ENCODE data around the gene EHBP1. TPM values are rescaled to one million over a fixed set of nuclear protein-coding genes. Genes with fewer than 3 reads are reported as not detected.

EHBP1 gene
- total and polyA plus RNA-seq, 4 donors, result 59.2 to 108 (median 83.2) TPM

DNA sequence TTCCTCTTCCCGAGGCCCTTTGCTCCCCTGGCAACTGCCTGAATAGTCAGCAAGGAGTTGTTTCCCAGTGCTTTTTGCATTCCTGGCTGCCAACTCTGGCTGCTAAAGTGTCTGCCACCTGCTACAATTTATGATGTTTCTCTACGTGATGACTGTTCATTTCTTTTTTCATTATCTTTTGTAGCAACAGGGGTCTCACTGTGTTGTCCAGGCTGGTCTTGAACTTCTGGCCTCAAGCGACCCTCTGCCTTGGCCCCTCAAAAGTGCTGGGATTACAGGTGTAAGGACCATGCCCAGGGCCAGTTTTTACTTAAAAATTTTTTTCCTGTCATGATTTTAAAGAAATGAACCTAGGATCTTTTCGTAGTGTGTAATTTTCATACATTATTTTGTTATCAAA, 11.3 kb downstream of the EHBP1 start:
- peak in 1 of 6 donors; percentile 22 for DNase-seq (ENCODE audit: low read depth in 4 of 6, low spot score in 6 of 6)
- Histone ChIP-seq H3K27ac (ENCODE audit: low read depth, low read length) (no peak overlapping the region), H3K4me1 (ENCODE audit: control insufficient read depth, insufficient read depth, low read length) (no peaks in the 10 kb centered on the region), H3K27me3 (ENCODE audit: control insufficient read depth, insufficient read depth, low read length) (no peaks in the 10 kb centered on the region), H3K9me3 (ENCODE audit: control insufficient read depth, insufficient read depth, low read length) (no peaks in the 10 kb centered on the region), H3K36me3 (ENCODE audit: control insufficient read depth, insufficient read depth, low read length) (no peaks in the 10 kb centered on the region), H3K4me3 (ENCODE audit: low read depth, low read length) (no peak overlapping the region)
- WGBS (ENCODE audit: insufficient coverage), result 25% methylated on average over 2 of the region's 4 CpGs

DNA sequence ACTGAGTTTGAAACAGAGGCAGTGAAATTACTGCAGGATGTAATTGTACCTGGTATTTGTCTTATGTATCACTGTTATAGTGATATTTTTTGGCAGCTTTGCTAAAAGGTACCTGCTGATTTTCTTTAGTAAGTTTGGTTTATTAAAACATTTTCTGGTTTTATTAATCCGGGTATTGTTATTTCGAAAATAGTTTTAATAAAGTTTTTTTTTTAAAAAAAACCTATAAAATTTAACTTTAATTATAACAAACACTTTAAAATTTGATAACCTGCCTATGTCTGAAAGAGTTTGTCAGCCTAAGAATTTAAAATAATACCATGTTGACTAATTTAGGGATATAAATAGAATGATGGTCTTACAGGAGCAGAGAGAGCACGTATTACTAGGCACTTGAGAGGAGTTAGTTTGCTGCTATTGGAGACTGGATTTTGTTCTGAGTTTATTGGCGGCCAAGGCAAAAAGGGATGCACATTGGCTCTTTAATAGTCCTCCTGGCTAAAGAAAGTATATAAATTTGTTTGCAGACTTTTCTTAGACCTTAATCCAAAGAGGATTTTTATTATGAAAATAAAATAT, 12.1 kb downstream of the EHBP1 start:
- Histone ChIP-seq H3K4me1 (ENCODE audit: control insufficient read depth, insufficient read depth, low read length) (no peaks in the 10 kb centered on the region), H3K36me3 (ENCODE audit: control insufficient read depth, insufficient read depth, low read length) (no peaks in the 10 kb centered on the region)
- WGBS (ENCODE audit: insufficient coverage), result 40% methylated on average over 1 of the region's 4 CpGs

DNA sequence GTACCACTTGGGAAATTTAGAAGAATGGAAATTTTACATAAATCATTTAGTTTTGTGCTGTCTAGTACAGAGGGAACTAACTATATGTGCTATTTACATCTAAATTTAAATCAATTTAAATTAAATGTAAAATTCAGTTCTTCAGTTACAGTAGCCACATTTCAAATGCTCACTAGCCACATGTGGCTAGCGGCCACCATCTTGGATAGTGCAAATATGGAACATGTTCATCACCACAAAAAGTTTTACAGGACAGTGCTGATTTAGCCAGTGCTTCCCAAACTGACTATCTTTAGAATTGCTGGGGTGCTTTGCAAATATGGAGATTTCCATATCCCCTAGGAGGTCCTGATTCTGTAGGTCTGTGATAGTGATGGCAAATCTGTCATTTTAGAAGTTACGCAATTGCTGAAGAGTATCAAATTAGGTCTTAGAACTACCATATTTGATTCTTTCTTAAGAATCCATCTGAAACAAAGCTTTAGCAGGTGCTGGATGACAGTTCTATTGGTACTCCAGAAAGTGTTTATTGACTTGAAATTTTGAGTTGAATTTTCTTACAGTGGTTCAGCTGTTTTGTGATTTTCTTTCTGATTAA, 12.8 kb downstream of the EHBP1 start:
- H3K4me3 ChIP-seq (ENCODE audit: low read depth, low read length), result no peak overlapping the region
- H3K36me3 ChIP-seq (ENCODE audit: control insufficient read depth, insufficient read depth, low read length), result no peaks in the 10 kb centered on the region
- no peaks in the 10 kb centered on the region for H3K27me3 ChIP-seq (ENCODE audit: control insufficient read depth, insufficient read depth, low read length)
- H3K9me3 ChIP-seq (ENCODE audit: control insufficient read depth, insufficient read depth, low read length), result peaks cover 4% of the 10 kb centered on the region
- no peaks in the 10 kb centered on the region for H3K4me1 ChIP-seq (ENCODE audit: control insufficient read depth, insufficient read depth, low read length)
- no peak for DNase-seq (ENCODE audit: low read depth in 4 of 6, low spot score in 6 of 6)
- no peak overlapping the region for H3K27ac ChIP-seq (ENCODE audit: low read depth, low read length)
- WGBS (ENCODE audit: insufficient coverage), result no CpG with 5 or more reads among the region's 2 CpGs

More for the DNA sequence above, 12.1 kb downstream of the EHBP1 start:
- H3K27me3 ChIP-seq (ENCODE audit: control insufficient read depth, insufficient read depth, low read length), result no peaks in the 10 kb centered on the region
- no peak overlapping the region for H3K27ac ChIP-seq (ENCODE audit: low read depth, low read length)
- peaks cover 1% of the 10 kb centered on the region for H3K9me3 ChIP-seq (ENCODE audit: control insufficient read depth, insufficient read depth, low read length)
- H3K4me3 ChIP-seq (ENCODE audit: low read depth, low read length), result no peak overlapping the region
- DNase-seq (ENCODE audit: low read depth in 4 of 6, low spot score in 6 of 6), result peak in 1 of 6 donors; percentile 7

DNA sequence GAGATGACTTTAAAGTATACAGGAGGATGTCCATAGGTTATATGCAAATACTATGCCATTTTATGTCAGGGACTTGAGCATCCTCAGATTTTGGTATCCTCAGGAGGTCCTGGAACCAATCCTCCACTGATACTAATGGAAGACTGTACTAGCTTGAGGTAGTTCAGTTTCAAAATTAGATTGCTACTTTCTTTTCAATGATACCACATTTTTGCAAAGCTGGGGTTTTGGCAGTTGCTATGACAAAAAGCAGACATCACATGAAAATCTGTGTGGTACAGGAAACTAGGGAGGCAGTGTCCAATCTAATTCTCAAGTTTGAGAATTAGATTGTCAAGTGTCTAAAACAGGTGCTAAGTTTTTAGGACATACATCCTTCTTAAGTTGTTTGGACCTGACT, 14.2 kb downstream of the EHBP1 start:
- Histone ChIP-seq H3K4me1 (ENCODE audit: control insufficient read depth, insufficient read depth, low read length) (no peaks in the 10 kb centered on the region), H3K27ac (ENCODE audit: low read depth, low read length) (no peak overlapping the region)
- no peak for DNase-seq (ENCODE audit: low read depth in 4 of 6, low spot score in 6 of 6)

DNA sequence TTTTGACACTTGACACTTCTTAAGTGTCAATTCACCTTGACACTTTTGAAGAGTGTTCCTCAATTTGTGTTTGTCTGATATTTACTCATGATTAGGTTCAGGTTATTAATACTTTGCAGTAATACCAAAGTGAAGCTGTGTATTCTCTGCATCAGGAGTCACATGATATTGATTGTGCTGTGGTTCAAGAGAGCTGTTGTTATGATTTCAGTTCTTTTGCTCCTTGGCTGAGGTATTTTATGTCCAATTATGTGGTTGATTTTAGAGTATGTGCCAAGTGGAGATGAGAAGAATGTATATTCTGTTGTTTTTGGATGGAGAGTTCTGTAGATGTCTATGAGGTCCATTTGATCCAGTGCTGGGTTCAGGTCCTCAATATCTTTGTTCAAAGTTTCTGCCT, 17.2 kb downstream of the EHBP1 start:
- Histone ChIP-seq H3K4me3 (ENCODE audit: low read depth, low read length) (no peak overlapping the region), H3K9me3 (ENCODE audit: control insufficient read depth, insufficient read depth, low read length) (peaks cover 4% of the 10 kb centered on the region), H3K36me3 (ENCODE audit: control insufficient read depth, insufficient read depth, low read length) (no peaks in the 10 kb centered on the region), H3K27me3 (ENCODE audit: control insufficient read depth, insufficient read depth, low read length) (no peaks in the 10 kb centered on the region), H3K4me1 (ENCODE audit: control insufficient read depth, insufficient read depth, low read length) (peaks cover 13% of the 10 kb centered on the region), H3K27ac (ENCODE audit: low read depth, low read length) (no peak overlapping the region)
- DNase-seq (ENCODE audit: low read depth in 4 of 6, low spot score in 6 of 6), result no peak

More for the DNA sequence above, 14.2 kb downstream of the EHBP1 start:
- no peaks in the 10 kb centered on the region for H3K27me3 ChIP-seq (ENCODE audit: control insufficient read depth, insufficient read depth, low read length)
- no peak overlapping the region for H3K4me3 ChIP-seq (ENCODE audit: low read depth, low read length)
- no peaks in the 10 kb centered on the region for H3K36me3 ChIP-seq (ENCODE audit: control insufficient read depth, insufficient read depth, low read length)
- peaks cover 4% of the 10 kb centered on the region for H3K9me3 ChIP-seq (ENCODE audit: control insufficient read depth, insufficient read depth, low read length)

DNA sequence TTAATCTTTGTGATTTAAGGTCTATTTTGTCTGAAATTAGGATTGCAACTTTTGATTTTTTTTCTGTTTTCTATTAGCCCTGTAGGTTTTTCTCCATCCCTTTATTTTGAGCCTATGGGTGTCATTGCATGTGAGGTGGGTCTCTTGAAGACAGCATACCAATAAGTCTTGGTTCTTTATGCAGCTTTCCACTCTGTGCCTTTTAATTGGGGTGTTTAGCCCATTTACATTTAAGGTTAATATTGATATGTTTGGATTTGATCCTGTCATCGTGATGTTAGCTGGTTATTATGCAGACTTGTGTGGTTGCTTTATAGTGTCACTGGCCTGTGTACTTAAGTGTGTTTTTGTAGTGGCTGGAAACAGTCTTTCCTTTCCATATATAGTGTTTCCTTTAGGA, 17.7 kb downstream of the EHBP1 start:
- H3K9me3 ChIP-seq (ENCODE audit: control insufficient read depth, insufficient read depth, low read length), result peaks cover 4% of the 10 kb centered on the region
- no peaks in the 10 kb centered on the region for H3K36me3 ChIP-seq (ENCODE audit: control insufficient read depth, insufficient read depth, low read length)
- no peak overlapping the region for H3K27ac ChIP-seq (ENCODE audit: low read depth, low read length)
- no peak overlapping the region for H3K4me3 ChIP-seq (ENCODE audit: low read depth, low read length)
- DNase-seq (ENCODE audit: low read depth in 4 of 6, low spot score in 6 of 6), result no peak
- WGBS (ENCODE audit: insufficient coverage), result no CpG with 5 or more reads among the region's 1 CpG
- no peaks in the 10 kb centered on the region for H3K27me3 ChIP-seq (ENCODE audit: control insufficient read depth, insufficient read depth, low read length)
- H3K4me1 ChIP-seq (ENCODE audit: control insufficient read depth, insufficient read depth, low read length), result peaks cover 13% of the 10 kb centered on the region

DNA sequence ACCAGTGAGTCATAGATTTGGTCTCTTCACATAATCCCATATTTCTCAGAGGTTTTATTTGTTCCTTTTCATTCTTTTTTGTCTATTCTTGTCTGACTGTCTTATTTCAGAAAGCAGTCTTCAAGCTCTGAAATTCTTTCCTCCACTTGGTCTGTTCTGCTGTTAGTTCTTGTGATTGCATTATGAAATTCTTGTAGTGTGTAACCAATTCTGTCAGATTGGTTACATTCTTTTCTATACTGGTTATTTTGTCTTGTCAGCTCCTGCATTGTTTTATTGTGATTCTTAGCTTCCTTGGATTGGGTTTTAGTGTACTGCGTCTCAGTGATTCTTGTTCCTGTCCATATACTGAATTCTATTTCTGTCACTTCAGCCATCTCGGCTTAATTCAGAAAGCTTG, 18.6 kb downstream of the EHBP1 start:
- no CpG with 5 or more reads among the region's 2 CpGs for WGBS (ENCODE audit: insufficient coverage)
- H3K4me3 ChIP-seq (ENCODE audit: low read depth, low read length), result no peak overlapping the region
- no peaks in the 10 kb centered on the region for H3K36me3 ChIP-seq (ENCODE audit: control insufficient read depth, insufficient read depth, low read length)
- H3K4me1 ChIP-seq (ENCODE audit: control insufficient read depth, insufficient read depth, low read length), result peaks cover 13% of the 10 kb centered on the region
- no peak overlapping the region for H3K27ac ChIP-seq (ENCODE audit: low read depth, low read length)
- DNase-seq (ENCODE audit: low read depth in 4 of 6, low spot score in 6 of 6), result no peak
- no peaks in the 10 kb centered on the region for H3K27me3 ChIP-seq (ENCODE audit: control insufficient read depth, insufficient read depth, low read length)
- H3K9me3 ChIP-seq (ENCODE audit: control insufficient read depth, insufficient read depth, low read length), result peaks cover 4% of the 10 kb centered on the region

DNA sequence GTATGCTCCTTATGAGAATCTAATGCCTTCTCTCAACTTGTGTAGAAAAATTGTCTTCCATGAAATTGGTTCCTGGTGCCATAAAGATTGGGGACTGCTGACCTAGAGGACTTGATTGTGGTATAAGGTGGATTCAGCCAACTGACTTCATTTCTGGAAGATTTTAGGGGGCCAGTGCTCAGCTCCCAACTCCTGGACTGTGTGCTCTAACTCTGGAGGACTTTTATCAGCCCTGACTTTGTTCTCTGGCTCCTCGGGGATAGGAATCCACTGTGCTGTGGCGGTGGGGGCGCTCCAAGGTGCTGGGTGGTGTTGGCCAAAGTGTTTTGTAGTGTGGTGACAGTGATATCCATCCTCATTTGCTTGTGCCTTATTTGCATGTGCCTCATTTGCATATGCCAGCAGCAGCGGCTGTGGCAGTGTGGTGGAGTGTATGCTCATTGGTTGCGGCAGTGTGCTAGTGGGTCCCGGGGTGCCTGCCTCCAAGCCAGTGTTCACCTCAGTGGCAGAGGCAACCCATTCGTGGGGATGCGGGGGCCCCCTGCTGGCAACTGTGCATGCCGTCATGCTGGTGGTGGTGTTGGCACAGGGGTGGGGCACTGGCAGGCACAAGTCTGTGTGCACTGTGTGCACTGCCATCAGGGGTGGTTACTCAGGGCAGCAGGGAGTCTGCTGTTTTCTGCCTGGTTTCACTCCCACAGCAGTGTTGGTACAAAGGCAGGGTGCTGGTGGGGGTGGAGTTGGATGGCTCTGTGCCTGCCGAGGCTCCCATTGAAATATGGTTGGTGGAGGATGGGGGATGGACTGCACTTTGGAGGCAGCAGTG, 19.6 kb downstream of the EHBP1 start:
- no peak overlapping the region for H3K27ac ChIP-seq (ENCODE audit: low read depth, low read length)
- peaks cover 13% of the 10 kb centered on the region for H3K4me1 ChIP-seq (ENCODE audit: control insufficient read depth, insufficient read depth, low read length)
- no peaks in the 10 kb centered on the region for H3K36me3 ChIP-seq (ENCODE audit: control insufficient read depth, insufficient read depth, low read length)
- no peak overlapping the region for H3K4me3 ChIP-seq (ENCODE audit: low read depth, low read length)
- peak in 2 of 6 donors; percentile 55 to 67 for DNase-seq (ENCODE audit: low read depth in 4 of 6, low spot score in 6 of 6)
- peaks cover 4% of the 10 kb centered on the region for H3K9me3 ChIP-seq (ENCODE audit: control insufficient read depth, insufficient read depth, low read length)
- WGBS (ENCODE audit: insufficient coverage), result 47% methylated on average over 10 of the region's 10 CpGs
- no peaks in the 10 kb centered on the region for H3K27me3 ChIP-seq (ENCODE audit: control insufficient read depth, insufficient read depth, low read length)

DNA sequence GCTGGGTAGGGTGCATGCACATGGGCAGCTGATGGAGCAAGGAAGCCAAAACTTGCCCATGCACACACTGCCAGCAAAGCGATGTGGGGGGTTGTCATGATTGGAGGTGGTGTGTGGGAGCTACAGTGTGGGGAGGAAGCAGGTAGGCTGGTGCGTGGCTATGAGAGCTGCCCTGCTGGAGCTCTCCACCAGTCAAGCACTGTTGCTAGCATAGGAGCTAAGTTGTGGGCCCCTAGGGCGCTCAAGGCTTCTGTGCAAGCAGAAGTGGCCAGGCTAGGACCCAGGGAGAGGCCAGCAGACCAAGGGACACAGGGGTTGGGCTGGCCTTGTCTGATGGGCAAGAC, 20.2 kb downstream of the EHBP1 start:
- H3K4me3 ChIP-seq (ENCODE audit: low read depth, low read length), result no peak overlapping the region
- no peaks in the 10 kb centered on the region for H3K27me3 ChIP-seq (ENCODE audit: control insufficient read depth, insufficient read depth, low read length)
- H3K36me3 ChIP-seq (ENCODE audit: control insufficient read depth, insufficient read depth, low read length), result no peaks in the 10 kb centered on the region
- H3K9me3 ChIP-seq (ENCODE audit: control insufficient read depth, insufficient read depth, low read length), result peaks cover 4% of the 10 kb centered on the region
- no peak overlapping the region for H3K27ac ChIP-seq (ENCODE audit: low read depth, low read length)
- 87% methylated on average over 3 of the region's 3 CpGs for WGBS (ENCODE audit: insufficient coverage)
- no peak for DNase-seq (ENCODE audit: low read depth in 4 of 6, low spot score in 6 of 6)
- H3K4me1 ChIP-seq (ENCODE audit: control insufficient read depth, insufficient read depth, low read length), result peaks cover 13% of the 10 kb centered on the region
